NCI-H1092 (cell line): ENCODE data around the gene LINC01488.

ENCODE experiments used
- DNase-seq: peaks from one replicate; lab custom pipeline; 2025; lab: John Stamatoyannopoulos, UW

Gene LINC01488

GRCh38 chr11:69493931-69494821, 12.7 kb downstream of the LINC01488 start:
- no peak for DNase-seq

DNA sequence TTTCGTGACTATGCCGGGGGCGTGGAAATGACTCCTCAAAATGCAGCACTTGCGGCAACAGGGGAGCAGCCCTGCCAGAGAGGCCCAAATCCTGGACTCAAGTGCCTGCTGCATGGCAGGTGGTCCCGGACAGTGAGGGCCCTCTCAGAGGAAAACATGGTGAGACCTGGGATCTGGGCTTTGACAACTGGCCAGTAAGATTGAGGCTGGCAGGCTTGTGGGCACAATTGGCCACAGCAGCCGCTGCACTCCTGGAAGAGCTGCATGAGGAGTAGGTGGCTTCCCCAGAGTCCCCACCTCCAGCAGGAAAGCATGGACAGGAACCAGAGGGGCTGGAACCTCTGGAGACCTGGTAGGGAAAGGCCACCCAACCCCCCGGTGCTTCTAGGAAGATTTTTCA, 13.4 kb downstream of the LINC01488 start:
- DNase-seq: no peak

- no peak for DNase-seq
Measured at GRCh38 chr11:69495441-69496201, 14.2 kb downstream of the LINC01488 start.

- no peak for DNase-seq
Measured at GRCh38 chr11:69496202-69496557, 14.7 kb downstream of the LINC01488 start.

DNA sequence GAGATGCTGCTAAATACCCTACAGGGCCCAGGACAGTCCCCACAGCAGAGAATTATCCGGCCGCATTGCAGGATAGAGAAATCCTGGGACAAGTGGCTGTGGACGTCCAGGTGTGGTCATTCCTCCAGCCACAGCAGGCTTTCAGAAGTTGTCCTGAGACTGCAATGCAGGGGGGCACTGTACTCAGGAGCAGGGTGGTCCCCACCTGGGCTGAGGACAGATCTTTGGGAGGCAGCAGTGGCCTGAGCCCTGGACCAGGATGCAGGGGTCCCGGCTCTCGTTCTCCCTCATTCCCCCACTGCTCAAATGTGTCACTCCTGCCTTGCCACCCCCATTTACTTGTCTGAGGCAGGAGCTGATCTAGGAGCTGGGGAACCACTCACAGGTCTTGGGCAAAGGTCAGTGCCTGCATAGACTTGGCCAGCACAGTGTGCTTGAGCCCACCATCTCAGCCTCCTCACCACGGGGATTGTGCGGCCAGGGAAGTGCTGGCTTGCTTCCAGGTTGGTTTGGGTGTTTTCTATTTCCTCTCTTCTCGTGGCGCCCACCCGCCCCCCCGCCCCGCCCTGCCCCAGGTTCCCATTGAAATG, 15.3 kb downstream of the LINC01488 start:
- DNase-seq: no peak

DNA sequence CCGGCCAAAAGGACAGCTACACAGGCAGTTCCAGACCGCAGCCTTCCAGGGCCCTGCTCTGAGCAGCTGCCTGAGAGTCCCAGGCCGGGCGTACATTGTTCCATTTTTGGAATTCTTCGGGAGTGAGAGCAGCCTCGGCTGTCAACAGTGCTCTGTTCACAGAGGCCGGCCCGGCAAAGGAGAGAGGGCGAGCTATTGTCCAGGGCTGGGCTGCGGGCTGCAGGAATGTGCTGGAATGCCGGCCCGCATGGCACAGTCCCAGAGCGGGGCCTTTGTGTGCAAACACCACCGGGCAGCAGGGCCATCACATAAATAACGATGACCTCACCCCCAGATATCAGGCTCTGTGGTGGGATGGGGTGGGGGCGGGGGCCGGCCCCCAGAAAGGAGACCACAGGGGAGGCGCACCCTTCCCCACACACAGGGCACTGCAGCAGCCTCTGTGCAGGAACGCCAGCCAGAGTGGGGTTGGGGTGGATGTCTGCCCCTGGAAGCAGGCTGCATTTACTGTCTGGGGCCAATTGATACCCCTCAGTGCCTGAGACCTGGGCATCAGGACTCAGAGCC, 15.8 kb downstream of the LINC01488 start:
- DNase-seq: no peak

GRCh38 chr11:69498614-69499175, 17.2 kb downstream of the LINC01488 start:
- no peak for DNase-seq

DNA sequence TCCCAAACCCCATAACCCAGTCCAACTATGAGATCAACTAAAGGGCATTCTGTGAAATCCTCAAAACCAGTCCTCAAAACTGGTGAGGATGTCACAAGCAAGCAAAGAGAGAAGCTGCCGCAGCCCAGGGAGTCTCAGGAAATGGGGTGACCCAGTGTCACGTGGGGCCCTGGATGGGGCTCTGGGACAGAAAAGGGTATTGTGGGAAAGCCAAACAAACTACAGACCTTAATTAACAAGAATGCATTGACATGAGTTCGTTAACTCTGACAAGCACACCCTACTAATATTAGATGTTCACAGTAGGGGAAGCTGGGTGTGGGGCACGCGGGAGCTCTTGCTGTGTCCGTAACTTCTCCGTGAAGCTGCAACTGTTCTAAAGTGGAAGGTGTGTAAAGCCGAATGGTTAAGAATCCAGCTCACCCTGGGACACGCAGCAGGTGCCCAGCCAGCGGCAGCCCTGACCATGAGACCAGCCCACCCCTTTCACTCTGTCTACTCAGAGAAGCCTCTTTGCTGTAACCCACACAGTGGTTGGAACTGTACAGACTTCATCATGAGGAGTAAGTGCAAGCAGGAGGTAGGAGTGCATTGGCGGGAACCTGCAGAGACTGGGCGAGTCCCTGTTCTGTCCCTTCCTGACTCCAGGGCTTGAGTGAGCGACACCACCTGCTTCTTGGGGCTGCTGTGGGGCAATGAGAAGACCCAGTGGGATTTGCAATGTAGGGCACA, 17.9 kb downstream of the LINC01488 start:
- no peak for DNase-seq

DNA sequence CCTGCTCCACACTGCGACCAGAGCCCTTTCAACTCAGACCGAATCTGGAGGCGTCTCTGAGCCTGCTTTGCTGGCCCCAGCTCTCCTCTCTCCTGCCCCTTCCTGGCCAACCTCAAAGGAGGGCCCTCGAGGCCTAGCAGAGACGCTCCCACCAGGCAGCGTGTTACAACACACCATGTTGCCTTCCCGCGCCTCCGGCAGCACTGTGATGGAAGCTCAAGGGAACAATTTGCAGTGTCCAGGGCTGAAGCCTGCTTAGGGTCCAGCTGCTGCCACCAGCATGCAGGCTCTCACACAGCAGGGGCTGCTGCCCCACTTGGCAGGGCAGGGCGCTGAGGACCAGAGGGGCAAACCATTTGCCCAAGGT, 18.4 kb downstream of the LINC01488 start:
- no peak for DNase-seq

- no peak for DNase-seq
Measured at GRCh38 chr11:69500285-69501120, 19.0 kb downstream of the LINC01488 start.

- no peak for DNase-seq
Measured at GRCh38 chr11:69501121-69501489, 19.6 kb downstream of the LINC01488 start.

GRCh38 chr11:69501891-69502860, 20.7 kb downstream of the LINC01488 start:
- peak; percentile 23 for DNase-seq

DNA sequence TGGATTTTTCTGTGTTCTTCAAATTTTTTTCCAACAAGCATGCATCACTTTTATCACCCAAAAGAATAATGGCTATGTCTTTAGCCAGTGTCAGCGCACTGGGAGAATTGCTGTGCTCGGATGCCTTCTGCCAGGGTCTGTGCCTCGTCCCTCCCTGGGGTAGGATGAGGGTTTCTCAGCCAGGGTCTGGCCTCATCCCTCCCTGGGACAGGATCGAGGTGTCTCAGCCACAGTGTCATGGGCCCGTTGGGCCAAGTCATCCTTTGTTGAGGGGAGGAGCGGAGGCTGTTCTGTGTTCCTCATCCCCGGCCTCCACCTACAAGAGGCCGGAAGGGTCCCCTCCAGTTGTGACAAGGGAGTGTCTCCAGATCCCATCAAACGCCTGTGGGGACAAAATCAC, 22.7 kb downstream of the LINC01488 start:
- DNase-seq: no peak

DNA sequence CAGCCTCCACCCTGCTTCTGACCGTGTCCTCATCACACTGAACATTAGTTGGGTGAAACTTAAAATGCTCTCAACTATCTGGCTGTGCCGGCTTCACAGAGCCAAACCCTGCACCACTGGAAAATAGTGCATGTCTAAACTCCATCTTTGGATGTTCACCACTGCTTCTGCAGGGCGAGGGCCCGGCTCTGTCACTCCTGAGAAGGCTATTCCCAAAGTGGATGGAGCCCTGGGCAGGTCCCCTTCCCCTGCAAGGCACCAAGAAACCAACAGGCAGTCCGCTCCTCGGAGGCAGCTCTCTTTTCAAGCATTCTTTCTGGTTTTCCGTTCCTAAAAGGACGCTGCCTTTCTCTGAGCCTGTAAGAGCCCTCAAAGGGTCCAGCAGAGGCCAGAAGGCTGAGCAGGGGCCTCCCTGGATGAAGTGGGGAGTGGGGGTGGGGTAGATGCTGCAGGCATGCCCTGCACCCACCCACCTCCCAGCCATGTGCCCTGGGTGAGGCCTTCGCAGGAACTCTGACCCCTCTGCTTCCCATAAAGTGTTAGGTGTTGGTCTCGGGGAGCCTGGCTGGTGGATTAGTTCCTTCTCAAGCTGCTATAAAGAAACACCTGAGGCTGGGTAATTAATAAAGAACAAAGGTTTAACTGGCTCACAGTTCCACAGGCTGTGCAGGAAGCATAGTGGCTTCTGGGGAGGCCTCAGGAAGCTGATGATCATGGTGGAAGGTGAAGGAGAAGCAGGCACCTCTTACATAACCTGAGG, 23.3 kb downstream of the LINC01488 start:
- no peak for DNase-seq

GRCh38 chr11:69508974-69509373, 27.5 kb downstream of the LINC01488 start:
- DNase-seq: no peak

GRCh38 chr11:69509381-69509780, 27.9 kb downstream of the LINC01488 start:
- no peak for DNase-seq

DNA sequence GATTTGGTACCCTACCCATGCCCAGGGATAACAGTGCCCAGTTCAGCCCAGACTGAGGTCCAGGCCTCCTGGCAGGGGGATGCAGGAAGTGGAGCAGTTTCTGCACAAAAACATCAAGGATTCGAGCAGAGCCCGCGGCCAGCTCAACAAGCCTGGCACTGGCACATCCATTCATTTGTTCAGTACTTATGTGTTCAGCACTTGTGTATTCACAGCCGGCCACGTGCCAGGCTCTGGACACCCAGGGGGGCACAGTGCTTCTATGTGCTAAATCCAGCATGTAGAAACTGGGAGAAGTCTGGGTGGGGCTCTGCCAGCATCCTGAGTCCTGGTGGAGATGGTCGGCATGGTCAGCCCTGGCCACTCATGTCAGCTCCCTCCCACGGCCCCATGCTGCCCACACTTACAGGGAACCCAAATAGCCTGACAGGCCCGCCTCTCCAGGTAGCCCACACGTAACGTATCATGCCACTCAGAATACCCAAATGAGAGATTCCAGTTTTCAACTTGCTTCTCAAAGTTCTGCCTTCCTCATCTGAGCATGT, 28.5 kb downstream of the LINC01488 start:
- DNase-seq: no peak
